Midbrain (tissue), 1 donor: Measurements from ENCODE around the gene DST.

Experiments used
- DNase-seq: peaks from one replicate; lab custom pipeline; 2025; lab: John Stamatoyannopoulos, UW

The DST gene

DNA sequence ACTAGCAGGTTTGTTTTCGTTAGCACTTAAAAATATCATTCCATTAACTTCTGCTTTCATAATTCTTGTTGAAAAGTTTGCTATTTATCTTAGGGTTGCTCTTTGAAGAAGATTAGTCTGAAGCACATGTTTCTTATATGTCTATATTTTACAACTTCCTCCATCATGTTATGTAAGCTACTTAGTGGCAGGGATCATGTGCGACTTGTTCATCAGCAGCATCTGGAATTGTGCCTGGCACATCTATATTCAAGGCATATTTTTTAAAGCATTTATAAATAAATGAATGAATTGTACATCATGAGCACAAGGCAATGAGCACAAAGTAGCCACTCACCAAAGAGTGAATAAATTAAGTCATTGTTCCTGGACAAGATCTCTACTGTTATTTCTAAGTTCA lies 208.1 kb downstream of the DST start:
- no peak for DNase-seq

- DNase-seq: no peak
Observed at GRCh38 chr6:56433119-56433518, 209.6 kb downstream of the DST start.

GRCh38 chr6:56432194-56432593 lies 210.5 kb downstream of the DST start:
- no peak for DNase-seq

DNA sequence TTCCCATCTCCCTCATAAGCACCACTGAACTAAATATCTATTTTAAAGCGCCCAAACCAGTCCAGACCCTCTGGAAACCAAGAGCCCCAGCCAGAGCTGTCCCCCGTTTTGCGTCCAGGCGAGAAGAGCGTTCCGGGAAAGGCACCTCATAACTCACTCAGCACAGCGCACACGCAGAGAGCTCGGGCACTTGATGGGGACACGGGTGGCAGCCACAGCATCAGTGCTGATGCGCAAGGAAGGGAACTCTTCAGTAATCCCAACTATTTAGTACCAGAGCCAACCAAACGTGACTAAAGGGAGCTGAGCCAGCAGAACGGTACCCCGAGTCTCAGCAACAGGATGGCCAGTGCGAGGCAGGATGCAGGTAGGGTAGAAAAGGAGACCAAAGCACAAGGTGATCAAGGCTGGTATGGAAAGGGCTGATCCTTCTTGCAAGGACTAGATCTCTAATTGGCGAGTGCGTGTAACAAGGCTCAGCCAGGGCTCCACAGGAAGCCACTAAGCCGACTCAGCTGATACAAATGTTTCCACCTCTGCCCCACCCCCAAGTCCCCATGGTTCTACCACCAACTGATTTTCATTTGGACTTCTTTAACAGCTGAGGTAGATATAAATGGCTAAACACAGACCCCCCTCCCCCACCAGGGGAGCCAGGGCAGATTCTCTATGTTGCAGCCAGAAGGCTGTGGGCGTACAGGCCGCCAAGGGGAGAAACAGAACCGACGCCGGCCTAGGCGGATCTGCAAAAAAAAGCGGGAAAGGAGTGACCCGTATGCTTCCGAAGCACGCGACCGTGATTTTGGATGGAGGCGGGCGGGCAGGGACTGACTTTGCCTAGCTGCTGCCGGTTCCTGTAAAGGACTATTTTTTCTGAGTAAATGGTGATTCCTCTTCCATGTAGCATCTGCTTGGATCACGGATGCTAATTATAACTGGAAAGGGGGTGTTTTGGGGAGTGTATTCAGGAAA lies 211.8 kb downstream of the DST start:
- no peak for DNase-seq

DNA sequence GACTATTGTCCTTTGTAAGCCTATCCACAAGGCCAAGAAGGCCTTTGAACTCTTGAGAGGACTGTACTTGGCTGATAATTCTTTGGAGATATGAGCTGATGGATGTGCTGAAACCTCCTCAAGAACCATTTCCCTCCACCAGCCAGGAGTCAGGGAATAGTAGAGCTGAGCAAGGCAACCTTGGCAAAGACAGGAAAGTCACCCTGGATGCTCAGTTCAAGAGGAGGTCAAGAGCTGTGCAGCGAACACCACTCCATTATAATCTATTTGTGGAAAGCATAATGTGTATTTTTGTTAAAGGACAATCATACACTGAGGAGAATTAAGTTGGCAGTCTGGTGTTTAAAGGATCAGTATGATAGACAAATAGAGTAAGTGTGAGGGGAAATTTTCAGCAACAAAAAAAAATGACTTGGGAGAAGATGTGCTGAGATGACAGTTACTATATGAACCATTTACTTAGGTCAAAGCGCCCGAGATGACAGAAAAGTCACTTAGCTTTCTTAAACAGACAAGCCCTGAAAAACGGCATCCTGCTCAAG lies 218.1 kb downstream of the DST start:
- no peak for DNase-seq

- no peak for DNase-seq
Observed at GRCh38 chr6:56424064-56424463, 218.6 kb downstream of the DST start.

DNA sequence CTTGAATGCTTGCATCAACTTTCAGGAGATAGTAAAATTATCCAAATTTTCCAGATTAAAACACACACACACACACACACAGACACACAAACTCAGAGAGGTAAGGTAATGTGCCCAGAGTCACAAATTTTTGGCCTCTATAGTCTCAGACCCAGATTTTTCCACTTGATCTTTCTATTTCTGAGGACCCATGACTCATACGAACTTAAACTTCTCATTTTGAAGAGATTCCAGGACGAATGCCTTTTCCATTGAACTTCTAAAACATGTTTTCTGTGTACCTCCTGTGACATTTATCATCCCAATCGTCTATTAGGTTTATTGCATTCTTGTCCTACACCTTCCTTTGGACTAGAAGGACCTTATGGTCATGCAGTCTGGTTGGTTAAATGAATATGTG lies 222.4 kb downstream of the DST start:
- no peak for DNase-seq

DNA sequence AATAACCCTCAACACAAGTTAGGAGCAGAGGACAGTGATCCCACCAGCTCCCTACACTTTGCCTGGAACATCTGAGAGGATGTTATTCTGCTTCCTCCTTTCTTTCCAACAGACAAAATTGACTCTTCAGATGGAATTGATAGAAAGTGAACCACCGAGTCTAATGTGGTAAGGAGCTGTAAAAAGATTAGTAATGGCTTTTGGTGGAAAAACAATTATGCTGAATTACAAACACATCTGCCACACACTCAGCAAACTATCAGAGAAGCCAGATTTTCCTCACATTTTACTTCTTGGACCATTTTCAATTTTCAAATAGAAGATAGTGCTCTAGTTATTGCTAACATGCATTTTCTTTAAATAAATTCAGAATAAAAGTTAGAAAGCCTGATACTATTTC lies 223.5 kb downstream of the DST start:
- DNase-seq: no peak

GRCh38 chr6:56417823-56418222 lies 224.9 kb downstream of the DST start:
- no peak for DNase-seq

- DNase-seq: no peak
Observed at GRCh38 chr6:56416247-56416646, 226.4 kb downstream of the DST start.

GRCh38 chr6:56408976-56409375 lies 233.7 kb downstream of the DST start:
- no peak for DNase-seq
